Measurements from ENCODE around the gene GPI.

GPI gene

GRCh38 chr19:34341935-34342680 is 22.9 kb upstream of the GPI start:
- DNase-seq (ENCODE audit: low read depth), result no peak

GRCh38 chr19:34343751-34344150 is 21.2 kb upstream of the GPI start:
- DNase-seq (ENCODE audit: low read depth), result no peak

DNA sequence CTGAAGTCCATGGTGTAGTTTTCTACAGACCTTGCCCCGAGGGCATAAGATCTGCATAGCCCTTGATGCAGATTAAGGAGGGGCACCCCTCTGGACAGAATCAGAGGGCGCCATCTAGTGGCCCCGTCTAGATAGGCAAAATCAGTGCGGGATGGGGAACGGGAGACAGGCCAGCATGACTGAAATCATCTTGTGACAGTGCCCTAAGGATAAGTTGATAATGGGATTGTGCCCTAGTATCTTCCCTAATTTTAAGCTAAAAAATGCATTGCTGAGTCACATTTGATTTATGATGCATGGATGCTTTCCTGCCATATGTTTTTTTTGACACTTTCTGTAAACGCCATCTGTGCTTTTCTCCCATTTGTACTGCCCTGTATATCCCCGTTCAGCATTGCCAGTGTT is 19.0 kb upstream of the GPI start:
- DNase-seq (ENCODE audit: low read depth), result peak; percentile 33

DNA sequence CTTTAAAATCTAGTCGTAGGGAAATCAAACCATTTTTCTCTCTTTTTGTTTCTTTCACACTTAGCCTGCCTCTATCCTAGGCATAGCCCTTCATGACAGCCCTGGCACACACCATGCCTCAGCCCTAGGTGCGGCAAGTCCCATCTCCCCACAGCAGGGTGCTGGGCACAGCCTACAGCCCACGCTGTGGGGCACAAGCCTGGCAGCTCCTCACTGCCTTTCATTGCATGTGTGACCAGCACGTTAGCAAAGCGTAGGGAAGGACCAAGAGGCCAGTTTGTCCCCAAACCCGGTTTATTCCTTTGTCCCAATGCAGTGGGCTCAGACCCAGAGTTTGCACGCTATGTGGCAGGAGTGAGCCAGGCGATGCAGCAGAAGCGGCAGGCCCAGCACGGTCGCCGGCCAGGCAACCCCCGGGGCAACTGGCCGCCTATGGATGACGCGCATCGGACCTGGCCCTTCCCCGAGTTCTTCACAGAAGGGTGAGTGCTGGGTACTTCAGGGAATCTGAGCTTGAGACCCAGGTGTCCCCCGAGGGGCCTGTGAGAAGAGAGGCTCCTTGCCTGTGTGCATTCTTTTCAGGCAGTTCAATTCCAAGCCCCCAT is 17.3 kb upstream of the GPI start:
- no peak for DNase-seq (ENCODE audit: low read depth)

GRCh38 chr19:34348899-34349487 is 16.0 kb upstream of the GPI start:
- no peak for DNase-seq (ENCODE audit: low read depth)

DNA sequence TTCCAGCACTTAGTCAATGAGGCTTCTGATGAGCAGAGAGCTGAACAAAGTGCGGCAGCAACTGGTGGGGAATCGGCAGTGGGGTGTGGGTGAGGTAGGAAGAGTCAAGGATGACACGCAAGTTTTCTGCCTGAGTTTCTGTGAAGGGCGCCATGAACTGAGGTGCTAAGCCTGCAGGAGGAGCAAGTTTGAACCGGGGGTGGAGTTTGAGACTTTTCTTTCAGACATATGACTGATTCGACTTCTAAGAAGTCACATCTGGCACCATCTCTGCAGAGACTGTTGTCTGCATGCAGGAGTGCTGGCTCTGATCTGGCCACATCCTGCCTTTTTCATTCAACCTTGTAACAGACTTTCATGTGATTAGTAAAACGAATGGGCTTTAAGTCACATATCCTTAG is 14.8 kb upstream of the GPI start:
- peak; percentile 25 for DNase-seq (ENCODE audit: low read depth)

DNA sequence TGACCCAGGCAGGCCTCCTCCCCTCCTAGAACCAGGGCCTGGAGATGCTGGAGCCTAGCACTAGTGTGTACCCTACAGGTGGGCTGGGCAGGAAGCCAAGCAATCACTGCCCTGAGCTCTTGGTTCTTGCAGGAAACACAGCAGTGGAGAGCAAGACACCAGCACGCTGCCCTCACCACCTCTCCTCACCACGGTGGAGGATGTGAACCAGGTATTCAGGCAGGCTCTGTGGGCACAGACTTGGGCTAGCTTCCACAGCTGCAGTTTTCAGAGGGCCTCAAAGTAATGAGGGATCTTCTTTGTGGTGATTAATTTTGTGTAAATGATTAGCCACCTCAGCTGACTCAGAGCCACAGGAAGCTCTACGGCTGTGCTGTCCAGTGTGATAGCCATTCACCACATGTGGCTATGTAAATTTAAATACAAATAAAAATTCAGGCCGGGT is 13.6 kb upstream of the GPI start:
- no peak for DNase-seq (ENCODE audit: low read depth)

- no peak for DNase-seq (ENCODE audit: low read depth)
Measured at GRCh38 chr19:34353546-34353945, 11.4 kb upstream of the GPI start.

- no peak for DNase-seq (ENCODE audit: low read depth)
Measured at GRCh38 chr19:34355201-34355600, 9.8 kb upstream of the GPI start.

GRCh38 chr19:34356875-34357274 is 8.1 kb upstream of the GPI start:
- no peak for DNase-seq (ENCODE audit: low read depth)

- no peak for DNase-seq (ENCODE audit: low read depth)
Measured at GRCh38 chr19:34357431-34357830, 7.6 kb upstream of the GPI start.

GRCh38 chr19:34359140-34359953 is 5.6 kb upstream of the GPI start:
- peak; percentile 94 for DNase-seq (ENCODE audit: low read depth)

DNA sequence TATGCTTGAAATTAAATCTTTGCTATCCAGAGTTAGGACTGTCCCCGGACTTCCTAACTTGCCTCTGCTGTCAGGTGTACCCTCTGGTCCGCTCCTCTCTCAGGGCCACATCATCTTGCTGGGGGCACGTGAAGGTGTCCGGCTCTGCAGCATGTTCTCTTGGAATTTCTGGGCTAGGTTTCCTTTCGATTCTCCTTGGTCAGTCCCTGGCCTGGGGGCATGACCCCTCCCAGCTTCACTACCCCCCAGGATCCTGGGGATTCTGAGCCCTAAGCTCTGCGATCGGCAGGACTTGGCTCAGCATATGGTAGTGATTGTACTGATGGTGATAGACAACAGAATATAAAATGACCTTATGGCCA is 5.1 kb upstream of the GPI start:
- DNase-seq (ENCODE audit: low read depth), result no peak

DNA sequence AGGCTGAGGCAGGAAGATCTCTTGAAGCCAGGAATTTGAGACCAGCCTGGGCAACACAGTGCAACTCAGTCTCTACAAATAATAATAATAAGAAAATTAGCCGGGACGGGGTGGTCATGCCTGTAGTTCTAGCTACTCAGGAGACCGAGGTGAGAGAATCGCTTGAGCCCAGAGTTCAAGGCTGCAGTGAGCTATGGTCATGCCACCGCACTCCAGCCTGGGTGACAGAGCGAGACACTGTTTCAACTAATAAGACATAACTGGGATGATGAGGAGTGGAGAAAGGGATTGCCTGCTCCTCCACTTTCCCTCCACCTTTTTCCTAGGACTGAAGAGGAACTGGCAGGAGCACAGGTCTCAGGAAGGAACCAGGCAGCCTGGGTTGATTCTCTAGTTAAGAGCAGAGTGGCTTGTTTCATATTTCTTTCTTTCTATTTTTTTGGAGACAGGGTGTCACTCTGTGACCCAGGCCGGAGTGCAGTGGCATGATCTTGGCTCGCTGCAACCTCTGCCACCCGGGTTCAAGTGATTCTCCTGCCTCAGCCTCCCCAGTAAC is 4.6 kb upstream of the GPI start:
- DNase-seq (ENCODE audit: low read depth), result no peak

DNA sequence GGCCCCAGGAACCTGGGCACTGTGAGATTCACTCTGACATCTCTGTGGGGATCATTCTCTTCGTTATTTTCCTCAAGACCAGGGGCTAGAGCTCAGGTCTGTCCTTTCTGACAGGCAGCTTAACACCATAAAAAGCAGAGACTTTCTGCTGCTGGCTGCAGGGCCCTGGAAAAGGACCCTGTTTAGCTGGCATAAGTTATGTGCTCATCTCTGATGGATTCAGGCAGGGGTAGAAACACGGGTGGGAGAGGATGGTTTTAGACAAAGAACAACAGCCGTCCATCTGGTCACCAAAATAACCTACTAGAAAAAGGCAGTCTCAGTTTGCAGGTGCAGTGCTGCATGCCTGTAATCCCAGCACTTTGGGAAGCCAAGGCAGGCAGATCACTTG is 2.3 kb upstream of the GPI start:
- no peak for DNase-seq (ENCODE audit: low read depth)

DNA sequence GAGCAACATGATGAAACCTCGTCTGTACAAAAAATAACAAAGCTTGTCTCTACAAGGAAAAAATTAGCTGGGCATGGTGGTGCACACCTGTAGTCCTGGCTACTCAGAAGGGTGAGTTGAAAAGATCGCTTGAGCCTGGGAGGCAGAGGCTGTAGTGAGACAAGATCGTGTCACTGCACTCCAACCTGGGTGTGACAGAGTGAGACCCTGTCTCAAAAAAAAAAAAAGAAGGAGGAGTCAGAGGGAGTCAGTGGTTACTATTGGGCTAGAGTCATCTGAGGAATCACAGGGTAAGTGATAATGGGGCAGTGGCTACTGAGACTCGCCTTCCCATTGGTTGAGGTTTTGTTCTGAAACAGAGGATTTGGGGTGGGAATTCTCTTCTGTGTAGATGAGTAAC is 1.9 kb upstream of the GPI start:
- no peak for DNase-seq (ENCODE audit: low read depth)

GRCh38 chr19:34363930-34364329 is 1.1 kb upstream of the GPI start:
- no peak for DNase-seq (ENCODE audit: low read depth)

- DNase-seq (ENCODE audit: low read depth), result no peak
Measured at GRCh38 chr19:34364462-34364829, 550 bp upstream of the GPI start.

DNA sequence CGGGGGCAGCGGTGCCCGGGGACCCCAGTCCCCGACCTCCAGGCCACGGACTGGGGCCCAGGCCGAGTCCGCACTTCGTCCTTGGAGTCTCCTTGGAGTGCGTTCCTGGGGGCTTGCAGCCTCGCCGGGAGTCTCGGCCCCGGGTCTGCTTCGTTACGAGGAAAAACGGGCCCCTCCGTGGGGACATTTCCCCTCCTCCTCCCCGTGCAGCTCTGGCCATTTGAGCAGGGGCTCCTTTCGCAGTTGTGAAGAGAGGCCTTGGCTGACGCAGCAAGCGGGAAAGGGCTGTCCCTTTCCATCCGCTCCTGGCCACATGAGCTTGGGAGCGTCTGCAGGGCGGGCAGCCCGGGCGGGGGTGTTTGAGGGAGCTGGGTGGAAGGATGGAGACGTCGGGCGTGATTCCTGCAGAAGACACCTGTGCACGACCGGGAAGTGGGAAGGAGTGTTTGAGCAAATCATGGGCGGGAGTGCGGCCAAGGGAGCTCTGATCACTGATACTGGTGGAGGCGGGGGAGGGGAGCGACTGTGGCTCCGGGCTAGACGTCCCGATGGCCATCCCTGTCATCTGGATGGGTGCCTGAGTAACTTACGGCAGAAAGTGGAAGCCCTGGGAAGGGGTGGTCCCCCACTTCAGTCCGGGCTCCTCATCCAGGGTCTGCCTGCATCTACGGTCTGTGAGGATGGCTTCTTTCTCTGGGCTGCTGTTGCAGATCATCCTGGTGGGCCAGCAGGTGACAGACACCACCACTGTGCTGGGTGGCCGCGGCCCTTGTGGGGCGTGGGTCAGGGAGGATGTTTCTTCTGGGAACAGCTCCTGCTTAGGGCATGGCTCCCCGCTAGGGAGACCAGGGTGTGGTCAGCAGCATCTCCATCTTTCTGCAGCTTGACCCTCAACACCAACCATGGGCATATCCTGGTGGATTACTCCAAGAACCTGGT is 736 bp downstream of the GPI start:
- DNase-seq (ENCODE audit: low read depth), result no peak

DNA sequence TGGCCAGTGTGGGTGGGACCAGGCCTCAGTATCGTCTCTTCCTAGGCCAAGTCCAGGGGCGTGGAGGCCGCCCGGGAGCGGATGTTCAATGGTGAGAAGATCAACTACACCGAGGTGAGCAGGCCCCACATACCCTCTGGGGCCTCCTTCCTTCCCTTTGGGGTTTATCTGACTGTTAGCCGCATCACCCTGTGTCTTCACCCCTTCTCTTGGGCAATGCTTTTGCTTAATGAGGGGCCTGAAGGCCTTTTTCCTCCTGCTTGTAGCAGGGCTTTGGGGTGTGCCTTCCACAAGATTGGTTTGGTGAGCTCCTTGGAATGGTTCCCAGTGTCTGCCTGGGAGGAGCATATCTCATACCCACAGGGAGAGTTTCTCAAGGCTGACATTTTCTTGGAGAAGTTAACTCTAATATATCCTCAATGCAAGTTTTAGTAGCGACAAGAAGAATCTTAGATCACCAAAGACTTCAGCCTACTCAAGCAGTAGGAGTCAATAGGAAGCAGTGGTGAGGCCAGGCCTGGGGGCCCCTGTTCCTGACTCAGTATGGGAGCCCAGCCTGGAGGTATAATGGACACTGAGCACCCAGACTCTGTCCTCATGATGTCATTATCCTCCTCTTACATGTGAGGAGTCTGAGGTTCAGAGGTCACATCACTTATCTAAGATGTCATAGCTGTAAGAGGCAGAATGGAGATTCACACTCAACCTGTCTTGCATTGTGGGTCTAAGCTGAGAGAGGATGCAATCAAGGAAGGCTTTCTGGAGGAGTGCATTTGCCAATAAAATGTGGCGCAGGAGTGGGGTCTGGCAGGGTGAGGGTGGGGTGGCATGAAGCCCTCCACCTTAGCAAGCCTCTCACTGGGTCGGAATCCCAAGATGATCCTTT is 2.0 kb downstream of the GPI start:
- no peak for DNase-seq (ENCODE audit: low read depth)

DNA sequence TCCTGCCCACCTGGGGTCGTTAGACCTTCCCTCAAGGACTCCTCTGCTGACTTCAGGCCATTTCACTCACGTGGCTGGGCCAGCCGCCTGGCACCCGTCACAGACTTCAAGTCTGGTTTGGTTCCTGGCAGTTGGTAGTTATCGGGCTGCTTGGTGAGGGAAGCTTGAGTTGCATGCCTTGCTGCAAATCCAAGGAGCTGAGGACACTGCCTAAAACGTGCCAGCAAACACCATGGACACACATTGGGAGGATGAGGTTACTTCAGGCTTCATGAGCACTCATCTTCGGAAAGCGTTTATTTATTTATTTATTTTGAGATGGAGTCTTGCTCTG is 2.6 kb downstream of the GPI start:
- no peak for DNase-seq (ENCODE audit: low read depth)

Data from stimulated activated CD8-positive, alpha-beta memory T cell treated with anti-CD3 and anti-CD28 coated beads, Interleukin-7, amount 100 ng/mL, for 24 hours (primary cell).